K562 (cell line): ENCODE measurements around the gene NLRX1. TPM values are rescaled to one million over a fixed set of nuclear protein-coding genes. Genes with fewer than 3 reads are reported as not detected.

Experiments
- BRF2 ChIP-seq: IDR thresholded peaks from 3 replicates; pipeline ENCODE4 v1.6.1; 2011; ENCODE audit warnings: borderline replicate concordance, mild to moderate bottlenecking; ENCODE audit not compliant: insufficient read length, insufficient read depth
- CBX5 ChIP-seq: IDR thresholded peaks from 2 replicates; pipeline ENCODE4 v1.6.1; 2014; ENCODE audit warnings: low read depth, borderline replicate concordance
- DIDO1 ChIP-seq: fragments of 450-650 bp; IDR thresholded peaks from 2 replicates; pipeline ENCODE4 v1.6.1; 2016; ENCODE audit warnings: low read depth, missing biosample characterization, missing genetic modification characterization
- E2F8 ChIP-seq: fragments of 450-650 bp; IDR thresholded peaks from 2 replicates; pipeline ENCODE4 v1.7.1; 2018; ENCODE audit warnings: mild to moderate bottlenecking, low read depth; ENCODE audit not compliant: partially characterized antibody
- ELK3 ChIP-seq: fragments of 450-650 bp; formaldehyde crosslinking; IDR thresholded peaks from 2 replicates; pipeline ENCODE4 v1.4.0; 2020; ENCODE audit warnings: mild to moderate bottlenecking
- FOXK2 ChIP-seq, 2 experiments: fragments of 450-650 bp; IDR thresholded peaks in 1 of 2; conservative IDR thresholded peaks in 1 of 2; 2 replicates each; pipeline ENCODE4 v1.6.1; 2016; ENCODE audit warnings: low read depth in 2 of 2, mild to moderate bottlenecking in 1 of 2
- HDGF ChIP-seq: fragments of 450-650 bp; IDR thresholded peaks from 2 replicates; pipeline ENCODE4 v1.6.1; 2016
- LCOR ChIP-seq: sonication (generic); formaldehyde crosslinking; IDR thresholded peaks from 2 replicates; pipeline ENCODE4 v1.8.0; 2022; ENCODE audit warnings: mild to moderate bottlenecking, missing genetic modification reagents
- MEF2A ChIP-seq: IDR thresholded peaks from 2 replicates; pipeline ENCODE4 v1.6.1; 2011; ENCODE audit warnings: low read depth, mild to moderate bottlenecking, low read length, moderate library complexity; ENCODE audit not compliant: control insufficient read depth
- MIER1 ChIP-seq: fragments of 450-650 bp; IDR thresholded peaks from 2 replicates; pipeline ENCODE4 v1.6.1; 2016; ENCODE audit warnings: antibody characterized with exemption, mild to moderate bottlenecking, low read depth
- OTX1 ChIP-seq: fragments of 450-650 bp; formaldehyde crosslinking; IDR thresholded peaks from 2 replicates; pipeline ENCODE4 v1.4.0; 2022; ENCODE audit warnings: mild to moderate bottlenecking
- POLR2H ChIP-seq: IDR thresholded peaks from 2 replicates; pipeline ENCODE4 v1.6.1; 2016; ENCODE audit warnings: missing genetic modification characterization, low read depth, mild to moderate bottlenecking, control low read depth, missing compliant biosample characterization, moderate library complexity
- RBM14 ChIP-seq: fragments of 200-400 bp; formaldehyde crosslinking; IDR thresholded peaks from 2 replicates; pipeline ENCODE4 v1.6.1; 2018; ENCODE audit warnings: low read depth, mild to moderate bottlenecking, low read length, moderate library complexity, borderline replicate concordance; ENCODE audit not compliant: insufficient read depth
- STAT5A ChIP-seq: IDR thresholded peaks from 2 replicates; pipeline ENCODE4 v1.6.1; 2012; ENCODE audit warnings: low read length, inconsistent platforms, borderline replicate concordance
- TFAP4 ChIP-seq: sonication (generic); formaldehyde crosslinking; IDR thresholded peaks from 2 replicates; pipeline ENCODE4 v1.8.0; 2022; ENCODE audit warnings: missing genetic modification reagents, mild to moderate bottlenecking, moderate library complexity, borderline replicate concordance
- TRIM28 ChIP-seq: fragments of 450-650 bp; IDR thresholded peaks from 2 replicates; pipeline ENCODE4 v1.6.1; 2017
- ZNF165 ChIP-seq: fragments of 250-450 bp; sonication (Bioruptor Pico); IDR thresholded peaks from 2 replicates; pipeline ENCODE4 v1.4.0; 2020; ENCODE audit warnings: borderline replicate concordance
- ZNF384 ChIP-seq: IDR thresholded peaks from 2 replicates; pipeline ENCODE4 v1.6.1; 2012; ENCODE audit warnings: low read depth, low read length, improper control_type of control experiment
- ZNF778 ChIP-seq: fragments of 450-650 bp; formaldehyde crosslinking; IDR thresholded peaks from 2 replicates; pipeline ENCODE4 v1.4.0; 2020; ENCODE audit warnings: mild to moderate bottlenecking, moderate library complexity
- polyA plus RNA-seq, 8 experiments: library from polyadenylated mRNA; depleted of rRNA in 4 of 8; stranded (reverse) in 5 of 8; unstranded in 3 of 8; fragments of >200 nt; fragmentation: Nextera tagmentation in 2 of 8; fragmentation: Illumina TruSeq in 1 of 8; extraction: Ambion mirVana in 2 of 8; extraction: Trizol in 1 of 8; gene quantifications; 2 replicates each; pipeline versions ENCODE4 v1.2.1 to v1.2.3, GENCODE V29; 2011 to 2014; ENCODE audit warnings: inconsistent platforms in 1 of 8, missing spikeins in 1 of 8
- total RNA-seq, 7 experiments: library from RNA; depleted of rRNA in 6 of 7; stranded (reverse); fragments of >200 nt in 6 of 7; fragmentation: Illumina TruSeq in 2 of 7; extraction: Trizol in 2 of 7; gene quantifications; 2 replicates each; pipeline versions ENCODE4 v1.2.1 to v1.2.3, GENCODE V29; 2011 to 2021; ENCODE audit warnings: low replicate concordance in 1 of 7

NLRX1 gene
- total and polyA plus RNA-seq, 9 of the 15 experiments (the other 6 are each of a cell fraction or from before 2014, with no cell fraction given) = 0.04 to 2.3 (median 0.69) TPM

- TF ChIP-seq RBM14 (no peak), MEF2A (no peak), ELK3 (CRISPR knock-in tag) (no peak), POLR2H (peak; percentile 64; the same call in 1 of the 2 replicates), FOXK2 (conservative IDR thresholded peaks at IDR 0.05 in 1 of 2, IDR thresholded peaks at IDR 0.05 in 1 of 2; ENCODE audit: low read depth in 2 of 2) (peak; percentile 88 to 91), DIDO1 (tag) (no peak), E2F8 (peak; percentile 45), ZNF165 (CRISPR knock-in tag) (no peak), STAT5A (no peak), BRF2 (no peak), ZNF778 (no peak), MIER1 (no peak), OTX1 (no peak), TRIM28 (no peak), LCOR (CRISPR knock-in tag) (peak; percentile 82; the same call in 1 of the 2 replicates), HDGF (no peak), CBX5 (no peak), TFAP4 (CRISPR knock-in tag) (peak; percentile 68; the same call in 1 of the 2 replicates), ZNF384 (no peak)
Observed at GRCh38 chr11:119121008-119121810, 47.3 kb upstream of the NLRX1 start, which contains the start of gene HINFP (continued).
